Cardiac muscle cell (in vitro differentiated cells and primary cell): ENCODE data around the gene CLIC6. TPM values are rescaled to one million over a fixed set of nuclear protein-coding genes. Genes with fewer than 3 reads are reported as not detected.

Experiments
- DNase-seq, 2 donors: peaks; one replicate each; pipeline versions ENCODE4 v3.0.0 to v3.0.0-alpha.2; 2010 to 2017; ENCODE audit warnings: low read depth in 1 of 2, low spot score in 1 of 2
- H3K27ac ChIP-seq: fragments of 200-600 bp; sonication (generic); 2 replicates; pipeline ENCODE4 v1.5.1; 2016
- H3K27me3 ChIP-seq: fragments of 200-600 bp; sonication (generic); 2 replicates; pipeline ENCODE4 v1.6.0; 2016; ENCODE audit warnings: control low read depth
- H3K36me3 ChIP-seq: fragments of 200-600 bp; sonication (generic); 2 replicates; pipeline ENCODE4 v1.5.1; 2016; ENCODE audit warnings: control low read depth
- H3K4me1 ChIP-seq: fragments of 200-600 bp; sonication (generic); 2 replicates; pipeline ENCODE4 v1.8.1; 2017; ENCODE audit warnings: low read depth, mild to moderate bottlenecking, mixed run types
- H3K4me3 ChIP-seq: fragments of 200-600 bp; sonication (generic); 2 replicates; pipeline ENCODE4 v1.5.1; 2016; ENCODE audit warnings: mild to moderate bottlenecking
- H3K9me3 ChIP-seq: fragments of 200-600 bp; sonication (generic); 2 replicates; pipeline ENCODE4 v1.5.1; 2017; ENCODE audit warnings: low read depth, mild to moderate bottlenecking, control low read depth
- polyA plus RNA-seq: library from polyadenylated mRNA; unstranded; fragments of >200 nt; fragmentation: Nextera tagmentation; extraction: Ambion mirVana; gene quantifications from 2 replicates; pipeline ENCODE4 v1.2.1, GENCODE V29; 2016
- total RNA-seq: library from RNA; depleted of rRNA; stranded (reverse); fragments of >200 nt; gene quantifications from 2 replicates; pipeline ENCODE4 v1.2.3, GENCODE V29; 2016
- TF ChIP-seq, protein P1 (sequence below): IDR thresholded peaks from 2 replicates; pipeline ENCODE4 v1.5.1; 2012; ENCODE audit warnings: low read depth, mild to moderate bottlenecking, low read length

CLIC6 gene
- total and polyA plus RNA-seq, 2 experiments from 2014 or later, result not detected

DNA sequence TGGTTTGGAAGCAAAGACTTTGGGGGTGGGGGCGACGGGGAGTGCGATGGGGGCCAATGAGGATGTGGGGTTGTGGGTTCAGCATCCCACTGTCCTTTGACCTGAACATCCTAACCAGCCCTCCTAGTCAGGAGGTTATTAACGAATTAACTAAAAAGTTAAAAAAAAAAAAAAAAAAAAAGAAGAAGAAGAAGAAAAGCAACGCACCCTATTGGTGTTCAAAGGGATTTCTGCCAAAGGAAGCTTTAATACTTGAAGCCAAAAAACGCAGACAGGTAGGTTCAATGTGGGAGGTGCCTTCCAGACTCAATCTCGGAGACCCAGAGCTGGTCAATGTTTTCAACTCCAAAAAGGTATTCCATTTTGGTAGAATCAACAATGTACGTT is 2.2 kb downstream of the CLIC6 start:
- H3K4me3 ChIP-seq, result no peak overlapping the region
- H3K9me3 ChIP-seq, result no peaks in the 10 kb centered on the region
- no peaks in the 10 kb centered on the region for H3K36me3 ChIP-seq
- H3K27ac ChIP-seq, result no peak overlapping the region
- no peaks in the 10 kb centered on the region for H3K4me1 ChIP-seq
- TF ChIP-seq, protein P1, sequence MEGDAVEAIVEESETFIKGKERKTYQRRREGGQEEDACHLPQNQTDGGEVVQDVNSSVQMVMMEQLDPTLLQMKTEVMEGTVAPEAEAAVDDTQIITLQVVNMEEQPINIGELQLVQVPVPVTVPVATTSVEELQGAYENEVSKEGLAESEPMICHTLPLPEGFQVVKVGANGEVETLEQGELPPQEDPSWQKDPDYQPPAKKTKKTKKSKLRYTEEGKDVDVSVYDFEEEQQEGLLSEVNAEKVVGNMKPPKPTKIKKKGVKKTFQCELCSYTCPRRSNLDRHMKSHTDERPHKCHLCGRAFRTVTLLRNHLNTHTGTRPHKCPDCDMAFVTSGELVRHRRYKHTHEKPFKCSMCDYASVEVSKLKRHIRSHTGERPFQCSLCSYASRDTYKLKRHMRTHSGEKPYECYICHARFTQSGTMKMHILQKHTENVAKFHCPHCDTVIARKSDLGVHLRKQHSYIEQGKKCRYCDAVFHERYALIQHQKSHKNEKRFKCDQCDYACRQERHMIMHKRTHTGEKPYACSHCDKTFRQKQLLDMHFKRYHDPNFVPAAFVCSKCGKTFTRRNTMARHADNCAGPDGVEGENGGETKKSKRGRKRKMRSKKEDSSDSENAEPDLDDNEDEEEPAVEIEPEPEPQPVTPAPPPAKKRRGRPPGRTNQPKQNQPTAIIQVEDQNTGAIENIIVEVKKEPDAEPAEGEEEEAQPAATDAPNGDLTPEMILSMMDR, result no peak
- peaks cover 87% of the 10 kb centered on the region for H3K27me3 ChIP-seq
- no peak for DNase-seq

DNA sequence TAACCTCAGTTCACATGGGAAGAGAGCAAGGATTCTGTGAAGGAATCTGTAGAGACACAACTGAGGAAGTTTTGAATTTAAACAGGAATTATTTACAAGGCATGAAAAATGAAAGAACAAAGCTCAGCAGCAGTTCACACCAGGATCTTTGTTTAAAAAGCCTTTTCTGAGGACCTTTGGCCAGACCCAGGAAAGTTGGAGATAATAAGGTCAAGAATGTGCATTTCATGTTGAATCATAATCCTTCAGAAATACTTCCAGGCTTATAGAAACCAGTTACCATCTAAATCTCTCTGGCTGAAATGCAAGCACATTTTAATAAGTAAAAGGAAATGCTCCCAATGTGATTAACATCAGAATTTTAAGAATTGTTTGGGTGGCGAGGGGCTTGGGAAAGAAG is 2.7 kb downstream of the CLIC6 start:
- H3K27ac ChIP-seq, result no peak overlapping the region
- no peak for DNase-seq
- H3K36me3 ChIP-seq, result no peaks in the 10 kb centered on the region
- no peaks in the 10 kb centered on the region for H3K4me1 ChIP-seq
- H3K27me3 ChIP-seq, result peaks cover 82% of the 10 kb centered on the region
- no peaks in the 10 kb centered on the region for H3K9me3 ChIP-seq
- no peak overlapping the region for H3K4me3 ChIP-seq
- TF ChIP-seq, protein P1, result no peak

DNA sequence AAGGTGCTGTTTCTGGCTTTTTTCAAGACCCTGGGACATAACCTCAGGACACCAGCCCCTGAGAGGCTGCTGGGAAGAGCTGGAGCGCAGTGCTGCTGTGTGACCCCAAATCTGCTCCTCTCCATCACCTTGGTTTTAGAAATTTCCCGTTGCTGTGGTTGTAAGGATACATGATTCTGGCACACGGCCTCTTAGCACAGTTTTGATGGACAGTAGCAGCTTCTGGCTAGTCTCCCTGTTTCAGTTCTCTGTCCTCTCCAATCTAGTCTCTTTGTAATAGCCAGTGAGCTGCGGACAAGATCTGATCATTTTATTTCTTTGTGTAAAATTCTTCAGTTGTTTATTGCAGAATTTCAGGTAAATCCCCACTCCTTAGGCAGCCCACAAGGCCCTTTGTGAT is 3.1 kb downstream of the CLIC6 start:
- no peak overlapping the region for H3K4me3 ChIP-seq
- peaks cover 78% of the 10 kb centered on the region for H3K27me3 ChIP-seq
- no peaks in the 10 kb centered on the region for H3K9me3 ChIP-seq
- TF ChIP-seq, protein P1, result no peak
- no peaks in the 10 kb centered on the region for H3K36me3 ChIP-seq
- H3K27ac ChIP-seq, result no peak overlapping the region
- DNase-seq, result no peak
- no peaks in the 10 kb centered on the region for H3K4me1 ChIP-seq

DNA sequence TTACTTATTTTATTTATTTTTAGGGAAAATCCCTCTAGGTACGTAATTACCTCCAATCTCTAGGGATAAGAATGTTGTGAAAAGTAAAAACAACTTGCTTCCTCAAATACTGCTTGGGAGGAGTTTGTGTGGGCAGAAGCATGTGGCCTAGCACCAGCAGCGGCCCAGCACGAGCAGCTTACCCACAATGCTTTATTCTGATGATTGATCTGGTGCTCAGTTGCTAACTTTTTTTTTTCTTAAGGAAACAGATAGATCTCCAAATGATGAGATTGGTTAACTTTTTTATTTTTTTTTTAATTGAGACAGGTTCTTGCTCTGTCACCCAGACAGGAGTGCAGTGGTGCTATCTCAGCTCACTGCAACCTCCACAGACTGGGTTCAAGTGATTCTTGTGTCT is 4.2 kb downstream of the CLIC6 start:
- Histone ChIP-seq H3K4me1 (no peaks in the 10 kb centered on the region), H3K9me3 (no peaks in the 10 kb centered on the region), H3K36me3 (no peaks in the 10 kb centered on the region), H3K4me3 (no peak overlapping the region), H3K27me3 (peaks cover 67% of the 10 kb centered on the region), H3K27ac (no peak overlapping the region)
- TF ChIP-seq, protein P1, result no peak
- DNase-seq, result no peak

DNA sequence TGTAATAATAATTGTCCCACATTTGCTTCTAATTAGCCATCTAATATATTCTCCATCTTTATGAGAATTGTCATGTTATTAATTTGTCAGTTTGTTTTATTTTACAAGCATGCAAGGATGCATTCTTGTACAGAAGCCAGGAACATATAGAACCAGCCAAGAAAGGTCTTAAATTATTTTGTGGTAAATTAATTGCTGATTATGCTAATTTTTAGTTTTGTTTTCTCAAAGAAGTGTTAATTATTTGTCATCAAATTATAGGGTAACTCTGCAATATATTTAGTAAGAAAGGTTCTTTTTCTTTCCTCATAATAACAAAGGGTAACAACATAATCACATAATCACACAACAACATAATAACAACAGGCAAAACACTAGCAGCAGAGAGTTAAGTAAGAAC is 5.7 kb downstream of the CLIC6 start:
- DNase-seq, result no peak
- H3K27ac ChIP-seq, result no peak overlapping the region
- H3K36me3 ChIP-seq, result no peaks in the 10 kb centered on the region
- H3K27me3 ChIP-seq, result peaks cover 52% of the 10 kb centered on the region
- TF ChIP-seq, protein P1, result no peak
- H3K4me3 ChIP-seq, result no peak overlapping the region
- no peaks in the 10 kb centered on the region for H3K4me1 ChIP-seq
- no peaks in the 10 kb centered on the region for H3K9me3 ChIP-seq

- no peaks in the 10 kb centered on the region for H3K36me3 ChIP-seq
- H3K9me3 ChIP-seq, result no peaks in the 10 kb centered on the region
- H3K27me3 ChIP-seq, result peaks cover 38% of the 10 kb centered on the region
- H3K27ac ChIP-seq, result no peak overlapping the region
- no peak overlapping the region for H3K4me3 ChIP-seq
- TF ChIP-seq, protein P1, result no peak
- no peak for DNase-seq
- no peaks in the 10 kb centered on the region for H3K4me1 ChIP-seq
These were observed 7.1 kb downstream of the CLIC6 start for GRCh38 chr21:34675871-34676270.
